Nephron (organoid): ENCODE measurements around the gene KIF1B.
"Not testable (repeated sequence)": the region's sequence is repeated elsewhere in the genome, so short reads cannot be mapped to it uniquely, and the experiment has no call there.

Experiments
- H3K27ac Mint-ChIP-seq, 3 experiments: 2 replicates each; pipeline ENCODE4 v1.8.0; 2020; ENCODE audit warnings: mixed read lengths in 3 of 3, mild to moderate bottlenecking in 2 of 3, moderate library complexity in 1 of 3
- H3K27me3 Mint-ChIP-seq: 2 replicates; pipeline ENCODE4 v1.8.0; 2021; ENCODE audit warnings: low read depth, mild to moderate bottlenecking, moderate library complexity, mixed read lengths
- H3K36me3 Mint-ChIP-seq: 2 replicates; pipeline ENCODE4 v1.8.0; 2020; ENCODE audit warnings: low read depth, mixed read lengths
- H3K4me1 Mint-ChIP-seq: 2 replicates; pipeline ENCODE4 v1.8.0; 2020; ENCODE audit warnings: mixed read lengths
- H3K4me3 Mint-ChIP-seq, 3 experiments: 2 replicates each; pipeline ENCODE4 v1.8.0; 2020; ENCODE audit warnings: mild to moderate bottlenecking in 3 of 3, mixed read lengths in 3 of 3, moderate library complexity in 2 of 3
- H3K9me3 Mint-ChIP-seq: 2 replicates; pipeline ENCODE4 v1.8.0; 2020; ENCODE audit warnings: mixed read lengths
- TF ChIP-seq, protein P1 (sequence below), 3 experiments: fragments of 200-600 bp; sonication (generic); IDR thresholded peaks; one replicate each; pipeline ENCODE4 v1.5.0; 2021; ENCODE audit warnings: antibody characterized with exemption in 3 of 3; ENCODE audit not compliant: unreplicated experiment in 3 of 3

The KIF1B gene

DNA sequence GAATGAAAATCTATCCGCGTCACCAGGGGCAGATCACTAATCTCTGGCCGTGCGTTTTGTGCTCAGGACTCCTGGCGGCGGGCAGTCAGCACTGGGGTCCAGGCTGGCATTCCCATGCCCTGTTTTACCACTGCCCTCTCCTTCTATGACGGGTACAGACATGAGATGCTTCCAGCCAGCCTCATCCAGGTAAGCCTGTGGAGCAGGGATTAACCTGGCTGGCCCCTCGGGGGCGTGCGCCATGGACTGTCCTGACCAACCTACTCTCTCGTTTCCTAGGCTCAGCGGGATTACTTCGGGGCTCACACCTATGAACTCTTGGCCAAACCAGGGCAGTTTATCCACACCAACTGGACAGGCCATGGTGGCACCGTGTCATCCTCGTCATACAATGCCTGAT, 209.0 kb downstream of the KIF1B start:
- Mint-ChIP-seq H3K36me3 (peaks cover 70% of the 10 kb centered on the region), H3K9me3 (no peaks in the 10 kb centered on the region), H3K4me3 (no peak overlapping the region), H3K4me1 (peaks cover 8% of the 10 kb centered on the region), H3K27me3 (no peaks in the 10 kb centered on the region), H3K27ac (no peak overlapping the region)
- TF ChIP-seq, protein P1, sequence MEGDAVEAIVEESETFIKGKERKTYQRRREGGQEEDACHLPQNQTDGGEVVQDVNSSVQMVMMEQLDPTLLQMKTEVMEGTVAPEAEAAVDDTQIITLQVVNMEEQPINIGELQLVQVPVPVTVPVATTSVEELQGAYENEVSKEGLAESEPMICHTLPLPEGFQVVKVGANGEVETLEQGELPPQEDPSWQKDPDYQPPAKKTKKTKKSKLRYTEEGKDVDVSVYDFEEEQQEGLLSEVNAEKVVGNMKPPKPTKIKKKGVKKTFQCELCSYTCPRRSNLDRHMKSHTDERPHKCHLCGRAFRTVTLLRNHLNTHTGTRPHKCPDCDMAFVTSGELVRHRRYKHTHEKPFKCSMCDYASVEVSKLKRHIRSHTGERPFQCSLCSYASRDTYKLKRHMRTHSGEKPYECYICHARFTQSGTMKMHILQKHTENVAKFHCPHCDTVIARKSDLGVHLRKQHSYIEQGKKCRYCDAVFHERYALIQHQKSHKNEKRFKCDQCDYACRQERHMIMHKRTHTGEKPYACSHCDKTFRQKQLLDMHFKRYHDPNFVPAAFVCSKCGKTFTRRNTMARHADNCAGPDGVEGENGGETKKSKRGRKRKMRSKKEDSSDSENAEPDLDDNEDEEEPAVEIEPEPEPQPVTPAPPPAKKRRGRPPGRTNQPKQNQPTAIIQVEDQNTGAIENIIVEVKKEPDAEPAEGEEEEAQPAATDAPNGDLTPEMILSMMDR (IDR thresholded peaks at IDR 0.05; ENCODE audit: unreplicated experiment in 3 of 3), result no peak

DNA sequence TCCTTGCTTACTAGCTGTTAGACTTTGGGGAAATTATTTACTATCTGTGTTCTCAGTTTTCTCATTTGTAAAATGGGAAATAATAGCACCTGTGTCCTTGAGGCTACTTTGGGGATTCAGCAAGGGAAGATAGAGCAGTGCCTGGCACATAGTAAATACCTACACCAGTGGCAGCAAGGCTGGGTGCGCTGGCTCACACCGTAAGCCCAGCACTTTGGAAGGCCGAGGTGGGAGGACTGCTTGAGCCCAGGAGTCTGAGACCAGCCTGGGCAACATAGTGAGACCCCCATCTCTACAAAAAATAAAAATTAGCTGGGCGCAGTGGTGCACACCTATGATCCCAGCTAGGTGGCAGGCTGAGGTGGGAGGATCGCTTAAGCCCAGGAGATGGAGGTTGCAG, 211.3 kb downstream of the KIF1B start:
- H3K27me3 Mint-ChIP-seq, result no peaks in the 10 kb centered on the region
- TF ChIP-seq, protein P1 (IDR thresholded peaks at IDR 0.05; ENCODE audit: unreplicated experiment in 3 of 3), result no peak
- H3K9me3 Mint-ChIP-seq, result no peaks in the 10 kb centered on the region
- no peak overlapping the region for H3K4me3 Mint-ChIP-seq
- H3K36me3 Mint-ChIP-seq, result peaks cover 51% of the 10 kb centered on the region
- no peak overlapping the region for H3K27ac Mint-ChIP-seq
- peaks cover 16% of the 10 kb centered on the region for H3K4me1 Mint-ChIP-seq

DNA sequence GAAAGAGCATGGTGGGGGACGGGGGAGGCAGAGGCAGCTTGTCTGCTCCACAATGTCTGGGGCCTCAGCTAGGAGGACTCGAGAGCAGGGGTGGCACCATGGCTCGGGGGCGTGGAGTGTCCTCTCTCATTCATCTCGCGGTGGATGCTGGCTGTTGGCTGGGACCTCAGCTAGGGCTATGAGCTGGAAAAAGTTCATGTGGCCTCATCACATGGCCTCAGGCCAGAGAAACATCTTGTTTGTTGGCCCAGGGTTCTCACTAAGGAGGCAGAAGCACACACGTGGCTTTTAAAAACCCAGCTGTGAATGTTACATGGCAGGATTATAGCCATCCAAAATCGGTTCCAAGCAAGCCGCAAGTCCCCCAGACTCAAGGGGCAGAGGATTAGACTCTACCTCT, 213.7 kb downstream of the KIF1B start:
- Mint-ChIP-seq H3K4me3 (no peak overlapping the region), H3K4me1 (peaks cover 16% of the 10 kb centered on the region), H3K36me3 (peaks cover 33% of the 10 kb centered on the region), H3K27ac (peak overlapping the region; percentile 5 to 22 (median 17)), H3K9me3 (no peaks in the 10 kb centered on the region), H3K27me3 (no peaks in the 10 kb centered on the region)
- TF ChIP-seq, protein P1 (IDR thresholded peaks at IDR 0.05; ENCODE audit: unreplicated experiment in 3 of 3), result no peak

DNA sequence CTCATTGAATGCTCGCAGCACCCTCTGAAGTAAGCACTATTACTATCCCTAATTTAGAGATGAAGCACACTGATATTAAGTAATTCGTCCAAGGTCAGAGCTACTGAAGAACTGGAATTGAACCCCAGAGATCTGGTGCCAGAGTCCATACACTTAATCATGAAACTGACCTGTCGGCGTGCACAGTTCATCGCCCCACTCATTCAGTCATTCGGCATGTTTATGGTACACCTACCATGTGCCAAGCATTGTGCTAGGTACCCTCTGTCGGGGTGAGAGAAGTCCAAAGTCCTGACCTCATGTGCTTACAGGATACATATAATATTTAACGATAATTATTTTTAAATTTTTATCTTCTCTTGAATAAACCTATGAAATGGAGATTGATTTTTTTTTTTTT, 214.3 kb downstream of the KIF1B start:
- Mint-ChIP-seq H3K27ac (no peak overlapping the region), H3K27me3 (no peaks in the 10 kb centered on the region), H3K9me3 (no peaks in the 10 kb centered on the region), H3K4me3 (no peak overlapping the region), H3K36me3 (peaks cover 27% of the 10 kb centered on the region), H3K4me1 (peaks cover 16% of the 10 kb centered on the region)
- TF ChIP-seq, protein P1 (IDR thresholded peaks at IDR 0.05; ENCODE audit: unreplicated experiment in 3 of 3), result no peak

DNA sequence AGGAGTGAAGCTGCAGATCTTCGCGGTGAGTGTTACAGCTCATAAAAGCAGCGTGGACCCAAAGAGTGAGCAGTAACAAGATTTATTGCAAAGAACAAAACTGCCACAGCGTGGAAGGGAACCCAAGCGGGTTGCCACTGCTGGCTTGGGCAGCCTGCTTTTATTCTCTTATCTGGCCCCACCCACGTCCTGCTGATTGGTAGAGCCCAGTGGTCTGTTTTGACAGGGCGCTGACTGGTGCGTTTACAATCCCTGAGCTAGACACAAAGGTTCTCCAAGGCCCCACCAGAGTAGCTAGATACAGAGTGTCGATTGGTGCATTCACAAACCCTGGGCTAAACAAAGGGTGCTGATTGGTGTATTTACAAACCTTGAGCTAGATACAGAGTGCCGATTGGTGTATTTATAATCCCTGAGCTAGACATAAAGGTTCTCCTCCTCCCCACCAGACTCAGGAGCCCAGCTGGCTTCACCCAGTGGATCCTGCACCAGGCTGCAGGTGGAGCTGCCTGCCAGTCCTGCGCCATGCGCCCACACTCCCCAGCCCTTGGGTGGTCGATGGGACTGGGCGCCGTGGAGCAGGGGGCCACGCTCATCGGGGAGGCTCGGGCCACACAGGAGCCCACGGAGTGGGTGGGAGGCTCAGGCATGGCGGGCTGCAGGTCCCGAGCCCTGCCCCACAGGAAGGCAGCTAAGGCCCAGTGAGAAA, 215.6 kb downstream of the KIF1B start:
- Mint-ChIP-seq H3K4me3 (peak overlapping the region; percentile 8 to 56 (median 27)), H3K4me1 (peaks cover 24% of the 10 kb centered on the region), H3K27ac (peak overlapping the region; percentile 74 to 96 (median 86)), H3K36me3 (peaks cover 16% of the 10 kb centered on the region)
- H3K27me3 Mint-ChIP-seq, H3K9me3 Mint-ChIP-seq: not testable (repeated sequence)

DNA sequence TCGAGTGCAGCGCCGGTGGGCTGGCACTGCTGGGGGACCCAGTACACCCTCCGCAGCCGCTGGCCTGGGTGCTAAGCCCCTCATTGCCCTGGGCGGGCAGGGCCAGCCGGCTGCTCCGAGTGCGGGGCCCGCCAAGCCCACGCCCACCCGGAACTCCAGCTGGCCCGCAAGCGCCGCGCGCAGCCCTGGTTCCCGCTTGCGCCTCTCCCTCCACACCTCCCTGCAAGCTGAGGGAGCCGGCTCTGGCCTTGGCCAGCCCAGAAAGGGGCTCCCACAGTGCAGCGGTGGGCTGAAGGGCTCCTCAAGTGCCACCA, 216.1 kb downstream of the KIF1B start:
- not testable (repeated sequence) for H3K4me3 Mint-ChIP-seq, H3K27me3 Mint-ChIP-seq, H3K27ac Mint-ChIP-seq, H3K9me3 Mint-ChIP-seq
- Mint-ChIP-seq H3K36me3 (peaks cover 11% of the 10 kb centered on the region), H3K4me1 (peaks cover 28% of the 10 kb centered on the region)

DNA sequence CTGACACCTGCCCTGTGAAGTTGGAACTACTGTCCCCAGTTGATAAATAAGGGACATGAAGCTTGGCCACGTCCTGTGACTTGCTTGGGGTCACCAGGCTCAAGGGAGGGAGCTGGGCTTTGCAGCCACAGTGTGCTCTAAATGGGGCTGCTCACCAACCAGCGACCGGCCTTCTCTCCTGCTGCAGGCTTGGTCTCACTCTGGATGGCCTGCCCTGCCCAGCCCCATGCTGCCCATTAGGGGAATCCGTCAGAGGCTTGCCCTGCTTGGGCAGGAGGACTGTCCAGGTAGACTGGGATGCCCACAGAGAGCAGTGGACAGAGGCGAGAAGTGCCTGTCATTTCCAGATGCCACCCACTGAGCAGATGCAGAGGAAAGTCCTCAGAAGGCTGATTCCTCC, 218.6 kb downstream of the KIF1B start:
- TF ChIP-seq, protein P1 (IDR thresholded peaks at IDR 0.05; ENCODE audit: unreplicated experiment in 3 of 3), result no peak
- Mint-ChIP-seq H3K4me3 (peak overlapping the region; percentile 89 to 95 (median 92)), H3K27me3 (no peaks in the 10 kb centered on the region), H3K27ac (no peak overlapping the region), H3K36me3 (peaks cover under 1% of the 10 kb centered on the region), H3K4me1 (peaks cover 36% of the 10 kb centered on the region), H3K9me3 (no peaks in the 10 kb centered on the region)
